Measurements from ENCODE around the gene CABS1. TPM values are rescaled to one million over a fixed set of nuclear protein-coding genes. Genes with fewer than 3 reads are reported as not detected.

The CABS1 gene
- total RNA-seq (not detected), polyA plus RNA-seq (not detected)
- long read RNA-seq, donor 1, result 0 reads
- long read RNA-seq, donor 2, result 0 reads
- long read RNA-seq, donor 3, result 0 reads
- long read RNA-seq, donor 4, result 0 reads

DNA sequence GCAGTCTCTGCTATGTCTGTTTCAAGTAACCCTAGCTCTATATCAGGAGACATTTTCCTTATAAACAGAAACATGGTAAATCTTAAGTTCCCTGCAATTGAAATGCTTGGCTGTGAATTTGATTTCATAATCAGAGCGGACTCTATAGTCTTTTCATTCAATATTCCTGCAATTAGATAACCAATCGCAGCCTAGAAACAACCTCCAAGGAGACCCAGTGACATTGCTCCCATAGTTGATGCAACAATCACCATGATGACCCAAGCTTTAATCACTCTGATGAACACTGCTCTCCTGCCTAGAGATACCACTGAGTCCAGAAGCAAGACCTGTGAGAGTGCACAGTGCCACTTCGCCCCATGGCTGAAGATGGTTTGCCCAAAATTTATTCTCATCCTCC lies at the start of gene CABS1:
Gene CABS1 (plus strand): TSS at position 301 of the 400 bp plus-strand sequence. CDS start 59 bp downstream, at position 360.
- intact Hi-C loops (cut with DNase I), result no loop called here

DNA sequence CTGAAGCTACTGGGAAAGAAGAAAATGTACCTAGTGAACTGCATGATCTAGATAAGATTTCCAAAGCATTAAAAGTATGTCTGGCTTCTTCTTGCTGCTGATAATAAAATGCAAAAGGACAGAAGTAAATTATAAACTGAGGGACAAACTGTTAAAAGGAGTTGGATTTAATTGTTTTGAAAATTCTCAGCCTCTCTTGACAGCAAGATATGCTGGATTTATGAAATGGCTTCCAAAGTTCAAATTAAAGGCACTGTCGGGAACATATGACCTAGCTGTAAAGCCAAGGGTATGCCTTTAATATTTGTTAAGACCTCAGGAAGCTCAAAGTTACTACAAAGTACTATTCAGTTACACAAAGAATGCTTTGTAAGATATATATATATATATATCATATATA lies 46.1 kb upstream of the CABS1 start:
- Histone ChIP-seq H3K27me3 (ENCODE audit: control insufficient read depth, insufficient read depth) (no peaks in the 10 kb centered on the region), H3K27ac (ENCODE audit: low read length) (no peak overlapping the region), H3K9me3 (ENCODE audit: control insufficient read depth, low read length) (no peaks in the 10 kb centered on the region), H3K4me3 (ENCODE audit: low read length) (no peak overlapping the region), H3K4me1 (ENCODE audit: control insufficient read depth, insufficient read depth, low read length) (no peaks in the 10 kb centered on the region)
- intact Hi-C loops (cut with DNase I), result no loop called here
- DNase-seq (no peak), ATAC-seq (no peak)
- 66% methylated on average over 1 of the region's 1 CpG for WGBS

More for the DNA sequence above, at the start of gene CABS1:
- H3K27ac ChIP-seq (ENCODE audit: low read length), result no peak within 1 kb of the TSS
- ATAC-seq (no peak), DNase-seq (no peak)
- H3K9me3 ChIP-seq (ENCODE audit: control insufficient read depth, low read length), result no peaks in the 10 kb centered on the region
- no peaks in the 10 kb centered on the region for H3K27me3 ChIP-seq (ENCODE audit: control insufficient read depth, insufficient read depth)
- H3K4me1 ChIP-seq (ENCODE audit: control insufficient read depth, insufficient read depth, low read length), result no peaks in the 10 kb centered on the region
- no peak within 1 kb of the TSS for H3K4me3 ChIP-seq (ENCODE audit: low read length)
- WGBS, result 89% methylated on average over 3 of the region's 3 CpGs

DNA sequence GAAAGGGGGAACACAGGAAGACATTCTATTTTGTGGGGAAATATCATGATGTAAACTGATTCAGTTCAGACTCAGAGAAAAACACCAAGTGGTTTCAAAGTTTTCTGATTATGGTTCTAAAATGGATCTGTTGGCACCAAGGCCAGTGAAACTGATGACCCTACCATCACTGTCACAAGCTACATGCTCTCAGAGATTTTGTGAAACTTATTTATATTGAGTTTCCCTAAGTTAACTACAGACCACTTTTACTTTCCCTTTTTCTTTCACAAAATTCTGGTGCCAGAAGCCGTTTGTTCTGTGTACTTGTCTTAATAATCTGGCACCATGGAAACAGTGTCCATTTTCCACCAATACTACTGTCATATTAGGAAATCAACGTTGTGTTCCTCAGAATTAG lies 43.4 kb upstream of the CABS1 start:
- Histone ChIP-seq H3K9me3 (ENCODE audit: control insufficient read depth, low read length) (no peaks in the 10 kb centered on the region), H3K4me1 (ENCODE audit: control insufficient read depth, insufficient read depth, low read length) (no peaks in the 10 kb centered on the region), H3K27me3 (ENCODE audit: control insufficient read depth, insufficient read depth) (no peaks in the 10 kb centered on the region), H3K27ac (ENCODE audit: low read length) (no peak overlapping the region), H3K4me3 (ENCODE audit: low read length) (no peak overlapping the region)
- intact Hi-C loops (cut with DNase I), result no loop called here
- 56% methylated on average over 2 of the region's 2 CpGs for WGBS
- ATAC-seq (no peak), DNase-seq (no peak)

DNA sequence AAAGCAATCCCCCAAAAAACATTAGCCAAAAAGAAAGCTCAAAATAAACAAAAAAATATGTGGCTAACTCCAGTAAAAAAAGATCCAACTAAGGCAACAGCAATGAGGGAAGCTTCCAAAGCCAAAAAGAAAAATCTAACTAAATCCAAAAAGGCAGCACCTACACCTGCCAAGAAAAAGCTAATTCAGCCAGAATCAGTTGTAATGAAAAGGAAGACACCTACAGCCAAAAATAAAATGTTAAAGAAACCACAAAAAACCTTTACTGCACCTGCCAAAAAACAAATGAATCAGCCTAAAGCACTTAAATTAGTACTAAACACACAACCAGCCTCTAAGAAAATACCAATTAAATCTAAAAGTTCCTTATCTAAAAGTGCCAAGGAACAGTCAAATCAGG lies 37.2 kb upstream of the CABS1 start:
- ATAC-seq (no peak), DNase-seq (no peak)
- H3K27me3 ChIP-seq (ENCODE audit: control insufficient read depth, insufficient read depth), result no peaks in the 10 kb centered on the region
- H3K27ac ChIP-seq (ENCODE audit: low read length), result no peak overlapping the region
- intact Hi-C loops (cut with DNase I), result no loop called here
- H3K4me1 ChIP-seq (ENCODE audit: control insufficient read depth, insufficient read depth, low read length), result no peaks in the 10 kb centered on the region
- no peak overlapping the region for H3K4me3 ChIP-seq (ENCODE audit: low read length)
- H3K9me3 ChIP-seq (ENCODE audit: control insufficient read depth, low read length), result no peaks in the 10 kb centered on the region

DNA sequence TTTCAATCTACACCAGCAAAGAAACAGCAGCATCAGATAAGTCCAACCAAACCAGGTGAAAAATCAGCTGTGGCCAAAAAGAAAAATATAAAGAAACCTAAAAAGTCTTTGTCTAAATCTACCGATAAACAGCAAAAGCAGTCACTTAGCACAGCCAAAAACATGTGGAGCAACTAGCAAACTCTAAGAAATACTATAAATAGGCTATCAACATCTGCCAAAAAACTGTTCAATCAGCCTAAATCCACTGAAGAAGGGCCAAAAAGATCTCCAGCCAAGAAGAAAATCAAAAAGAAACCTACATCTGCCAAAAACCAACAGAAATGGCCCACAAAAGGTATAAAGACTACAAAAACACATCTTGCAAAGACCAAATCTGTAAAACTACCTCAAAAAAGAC lies 36.7 kb upstream of the CABS1 start:
- intact Hi-C loops (cut with DNase I), result no loop called here
- ATAC-seq, result no peak
- Histone ChIP-seq H3K27ac (ENCODE audit: low read length) (no peak overlapping the region), H3K9me3 (ENCODE audit: control insufficient read depth, low read length) (no peaks in the 10 kb centered on the region), H3K27me3 (ENCODE audit: control insufficient read depth, insufficient read depth) (no peaks in the 10 kb centered on the region), H3K4me3 (ENCODE audit: low read length) (no peak overlapping the region), H3K4me1 (ENCODE audit: control insufficient read depth, insufficient read depth, low read length) (no peaks in the 10 kb centered on the region)
- no peak for DNase-seq
- WGBS, result 47% methylated on average over 1 of the region's 1 CpG

DNA sequence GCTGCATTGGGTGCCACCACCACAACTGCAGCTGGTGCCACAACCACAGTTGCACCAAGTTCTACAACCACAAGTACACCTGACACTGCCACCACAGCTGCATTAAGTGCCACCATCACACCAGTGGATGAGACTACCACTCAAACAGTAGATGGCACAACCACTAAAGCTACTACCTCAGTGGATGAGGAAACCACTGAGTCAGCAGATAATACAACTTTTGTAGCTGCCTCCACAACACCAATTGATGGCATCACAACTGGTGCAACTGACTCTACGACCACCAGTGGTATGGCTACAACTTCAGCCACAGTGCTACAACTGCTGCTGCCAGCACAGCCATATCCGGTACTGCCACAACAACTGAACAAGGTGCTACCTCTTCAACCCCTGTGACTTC lies 35.1 kb upstream of the CABS1 start:
- no peaks in the 10 kb centered on the region for H3K27me3 ChIP-seq (ENCODE audit: control insufficient read depth, insufficient read depth)
- intact Hi-C loops (cut with DNase I), result no loop called here
- no peaks in the 10 kb centered on the region for H3K9me3 ChIP-seq (ENCODE audit: control insufficient read depth, low read length)
- WGBS, result 86% methylated on average over 2 of the region's 2 CpGs
- DNase-seq, result no peak
- no peak overlapping the region for H3K27ac ChIP-seq (ENCODE audit: low read length)
- no peak for ATAC-seq
- no peaks in the 10 kb centered on the region for H3K4me1 ChIP-seq (ENCODE audit: control insufficient read depth, insufficient read depth, low read length)
- no peak overlapping the region for H3K4me3 ChIP-seq (ENCODE audit: low read length)

DNA sequence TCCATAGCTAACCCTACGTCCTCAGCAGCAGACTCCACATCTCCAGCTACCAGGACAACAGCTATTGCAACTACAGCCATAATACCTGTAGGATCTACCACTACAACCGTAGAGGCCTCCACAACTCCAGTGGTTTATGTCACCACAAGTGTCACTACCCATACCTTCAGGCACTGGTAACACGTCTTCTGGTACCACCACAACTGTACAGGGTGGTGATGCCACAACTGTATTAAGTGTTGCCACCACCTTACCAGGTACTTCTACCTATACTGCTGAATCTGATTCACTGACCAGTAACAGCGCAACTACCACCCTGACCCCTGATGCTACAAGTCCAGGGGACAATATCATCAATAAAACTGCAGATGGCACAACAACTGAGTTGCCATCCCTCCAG lies 34.6 kb upstream of the CABS1 start:
- H3K27me3 ChIP-seq (ENCODE audit: control insufficient read depth, insufficient read depth), result no peaks in the 10 kb centered on the region
- WGBS, result 83% methylated on average over 4 of the region's 4 CpGs
- H3K4me1 ChIP-seq (ENCODE audit: control insufficient read depth, insufficient read depth, low read length), result no peaks in the 10 kb centered on the region
- no peak overlapping the region for H3K27ac ChIP-seq (ENCODE audit: low read length)
- no peak overlapping the region for H3K4me3 ChIP-seq (ENCODE audit: low read length)
- ATAC-seq (no peak), DNase-seq (no peak)
- H3K9me3 ChIP-seq (ENCODE audit: control insufficient read depth, low read length), result no peaks in the 10 kb centered on the region
- intact Hi-C loops (cut with DNase I), result no loop called here

DNA sequence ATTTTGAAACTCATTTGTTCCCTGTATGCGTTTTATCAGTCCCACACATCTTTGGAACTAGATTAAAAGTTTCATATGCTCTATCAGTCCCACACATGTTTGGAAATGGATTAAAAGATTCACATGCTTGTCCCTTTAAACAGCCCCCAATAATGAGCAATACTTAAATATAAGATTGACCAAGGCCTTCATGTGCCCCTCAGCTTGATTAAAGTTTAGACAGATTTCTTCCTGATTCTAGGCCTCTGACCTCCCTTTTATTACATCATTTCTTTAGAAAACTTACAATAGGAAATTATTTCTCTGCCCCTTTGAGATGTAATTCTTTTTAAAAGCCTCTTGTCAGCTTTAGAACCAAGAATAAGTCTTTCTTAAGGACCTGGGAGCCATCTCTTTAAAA lies 31.7 kb upstream of the CABS1 start:
- H3K4me1 ChIP-seq (ENCODE audit: control insufficient read depth, insufficient read depth, low read length), result no peaks in the 10 kb centered on the region
- no peaks in the 10 kb centered on the region for H3K27me3 ChIP-seq (ENCODE audit: control insufficient read depth, insufficient read depth)
- no peaks in the 10 kb centered on the region for H3K9me3 ChIP-seq (ENCODE audit: control insufficient read depth, low read length)
- no peak for DNase-seq
- intact Hi-C loops (cut with DNase I), result no loop called here
- WGBS, result 51% methylated on average over 1 of the region's 1 CpG
- no peak overlapping the region for H3K4me3 ChIP-seq (ENCODE audit: low read length)
- ATAC-seq, result no peak
- no peak overlapping the region for H3K27ac ChIP-seq (ENCODE audit: low read length)

DNA sequence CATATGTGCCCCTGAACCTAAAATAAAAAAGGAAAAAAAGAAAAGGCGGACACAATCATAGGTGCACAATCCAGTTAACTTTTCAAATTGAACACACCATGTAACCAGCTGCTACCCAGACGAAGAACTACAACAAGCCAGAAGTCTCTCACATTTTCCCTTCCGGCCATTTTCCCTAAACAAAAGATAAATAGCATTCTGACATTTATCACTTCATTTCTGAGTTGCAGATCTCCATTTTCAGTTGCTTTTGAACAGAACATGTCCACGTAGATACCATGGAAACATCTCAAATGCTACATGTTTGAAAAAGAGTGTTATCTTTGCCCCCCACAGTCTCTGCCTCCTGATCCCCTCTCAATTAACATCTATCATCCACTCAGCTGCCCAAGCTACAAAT lies 29.2 kb upstream of the CABS1 start:
- no peaks in the 10 kb centered on the region for H3K4me1 ChIP-seq (ENCODE audit: control insufficient read depth, insufficient read depth, low read length)
- intact Hi-C loops (cut with DNase I), result no loop called here
- no peak overlapping the region for H3K27ac ChIP-seq (ENCODE audit: low read length)
- no peak for DNase-seq
- no peak for ATAC-seq
- no peak overlapping the region for H3K4me3 ChIP-seq (ENCODE audit: low read length)
- 48% methylated on average over 4 of the region's 4 CpGs for WGBS
- H3K9me3 ChIP-seq (ENCODE audit: control insufficient read depth, low read length), result no peaks in the 10 kb centered on the region
- no peaks in the 10 kb centered on the region for H3K27me3 ChIP-seq (ENCODE audit: control insufficient read depth, insufficient read depth)

DNA sequence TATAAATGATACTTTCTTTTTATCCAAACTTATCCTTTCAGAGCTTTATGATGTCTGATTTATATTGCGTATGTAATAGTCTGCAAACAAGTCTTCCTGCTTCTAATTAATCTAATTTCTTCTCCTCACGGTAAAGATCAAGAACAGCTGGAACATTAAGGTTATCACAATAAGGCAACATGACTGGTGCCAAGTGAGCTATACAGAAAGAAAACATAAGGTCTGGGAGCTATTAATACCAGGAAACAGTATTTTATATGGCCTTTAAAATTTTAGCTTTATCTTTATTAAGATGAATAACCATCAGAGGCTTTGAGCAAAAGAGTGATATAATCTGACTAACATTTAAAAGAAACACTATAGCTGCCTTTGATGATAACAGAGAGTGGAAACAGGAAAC lies 28.7 kb upstream of the CABS1 start:
- 38% methylated on average over 2 of the region's 2 CpGs for WGBS
- no peak for ATAC-seq
- Histone ChIP-seq H3K9me3 (ENCODE audit: control insufficient read depth, low read length) (no peaks in the 10 kb centered on the region), H3K27ac (ENCODE audit: low read length) (no peak overlapping the region), H3K27me3 (ENCODE audit: control insufficient read depth, insufficient read depth) (no peaks in the 10 kb centered on the region), H3K4me1 (ENCODE audit: control insufficient read depth, insufficient read depth, low read length) (no peaks in the 10 kb centered on the region), H3K4me3 (ENCODE audit: low read length) (no peak overlapping the region)
- DNase-seq, result no peak
- intact Hi-C loops (cut with DNase I), result no loop called here

DNA sequence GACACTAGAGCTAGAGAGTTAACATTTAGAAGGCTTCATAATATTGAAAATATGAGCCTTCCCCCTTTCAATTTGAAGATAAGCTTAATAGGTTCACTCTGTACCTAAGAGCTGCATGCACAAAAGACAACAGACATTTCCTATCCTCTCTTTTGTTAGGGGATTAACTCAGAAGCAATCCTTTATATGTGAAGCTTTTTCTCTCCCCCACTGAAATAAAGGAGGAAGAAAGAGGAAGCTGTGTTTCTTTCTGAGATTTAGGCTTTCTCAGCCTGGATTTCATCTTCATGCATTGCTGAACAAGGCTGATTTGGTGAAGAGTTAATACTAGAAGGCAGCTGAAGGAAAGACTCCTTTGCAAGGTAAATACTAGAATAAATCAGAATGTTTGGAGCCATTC lies 21.0 kb upstream of the CABS1 start:
- no peaks in the 10 kb centered on the region for H3K27me3 ChIP-seq (ENCODE audit: control insufficient read depth, insufficient read depth)
- ATAC-seq (no peak), DNase-seq (no peak)
- no peak overlapping the region for H3K4me3 ChIP-seq (ENCODE audit: low read length)
- H3K4me1 ChIP-seq (ENCODE audit: control insufficient read depth, insufficient read depth, low read length), result no peaks in the 10 kb centered on the region
- no peak overlapping the region for H3K27ac ChIP-seq (ENCODE audit: low read length)
- intact Hi-C loops (cut with DNase I), result no loop called here
- no peaks in the 10 kb centered on the region for H3K9me3 ChIP-seq (ENCODE audit: control insufficient read depth, low read length)

DNA sequence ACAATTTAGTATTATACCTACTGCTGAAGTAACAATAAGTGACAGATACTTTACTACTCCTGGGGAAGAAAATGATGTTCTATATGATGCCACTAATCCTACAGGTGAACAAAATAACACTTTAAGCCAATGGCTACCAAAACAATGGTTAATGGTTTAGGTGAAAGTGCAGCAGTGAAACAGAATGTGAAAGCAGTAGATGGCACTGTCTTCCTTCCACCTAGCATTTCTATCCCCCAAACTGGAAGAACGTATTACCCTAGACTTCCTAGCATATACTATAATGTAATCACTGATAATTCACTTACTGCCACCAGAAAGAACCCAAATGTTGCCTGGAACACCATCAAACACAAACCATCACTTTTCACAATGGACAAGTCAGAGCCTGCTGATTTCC lies 18.9 kb upstream of the CABS1 start:
- no peaks in the 10 kb centered on the region for H3K4me1 ChIP-seq (ENCODE audit: control insufficient read depth, insufficient read depth, low read length)
- intact Hi-C loops (cut with DNase I), result no loop called here

More for the DNA sequence above, 18.9 kb upstream of the CABS1 start:
- DNase-seq (no peak), ATAC-seq (no peak)
- WGBS, result 19% methylated on average over 1 of the region's 1 CpG
- H3K9me3 ChIP-seq (ENCODE audit: control insufficient read depth, low read length), result no peaks in the 10 kb centered on the region
- no peak overlapping the region for H3K4me3 ChIP-seq (ENCODE audit: low read length)
- H3K27ac ChIP-seq (ENCODE audit: low read length), result no peak overlapping the region
- H3K27me3 ChIP-seq (ENCODE audit: control insufficient read depth, insufficient read depth), result no peaks in the 10 kb centered on the region
